Measurements from ENCODE around the gene STAT1. TPM values are rescaled to one million over a fixed set of nuclear protein-coding genes. Genes with fewer than 3 reads are reported as not detected.

The STAT1 gene
- total and polyA plus RNA-seq, 10 of the 15 experiments (the other 5 are each of a cell fraction or from before 2014, with no cell fraction given): 81.8 to 398 (median 307) TPM

DNA sequence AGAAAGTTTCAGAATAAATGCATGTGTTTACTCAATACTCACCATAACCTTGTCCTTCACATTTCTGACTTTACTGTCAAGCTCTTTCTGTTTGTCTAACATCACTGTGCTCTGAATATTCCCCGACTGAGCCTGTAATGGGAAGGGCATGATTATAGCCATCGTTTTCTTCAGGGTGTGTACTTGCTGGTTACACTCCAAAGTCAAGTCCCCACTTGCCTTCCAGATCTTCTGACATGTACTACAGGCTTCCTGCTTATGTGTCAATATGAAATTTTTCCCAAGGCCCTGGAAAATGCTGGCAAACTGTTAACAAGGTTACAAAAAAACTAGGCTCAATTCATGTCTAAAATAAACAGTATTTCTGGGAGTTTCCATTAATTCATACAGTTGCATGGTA is 12.9 kb downstream of the STAT1 start:
- TF ChIP-seq POLR2AphosphoS5 (IDR thresholded peaks at IDR 0.05; ENCODE audit: low read length) (peak; percentile 6; the same call in 1 of the 2 replicates), POLR2A (IDR thresholded peaks at IDR 0.05; ENCODE audit: low read depth, low read length) (peak; percentile 60; the same call in 1 of the 2 replicates), STAT1 (conservative IDR thresholded peaks at IDR 0.05) (no peak), CBFB (IDR thresholded peaks at IDR 0.05; ENCODE audit: low read depth) (no peak)
- TF ChIP-seq, protein P1, sequence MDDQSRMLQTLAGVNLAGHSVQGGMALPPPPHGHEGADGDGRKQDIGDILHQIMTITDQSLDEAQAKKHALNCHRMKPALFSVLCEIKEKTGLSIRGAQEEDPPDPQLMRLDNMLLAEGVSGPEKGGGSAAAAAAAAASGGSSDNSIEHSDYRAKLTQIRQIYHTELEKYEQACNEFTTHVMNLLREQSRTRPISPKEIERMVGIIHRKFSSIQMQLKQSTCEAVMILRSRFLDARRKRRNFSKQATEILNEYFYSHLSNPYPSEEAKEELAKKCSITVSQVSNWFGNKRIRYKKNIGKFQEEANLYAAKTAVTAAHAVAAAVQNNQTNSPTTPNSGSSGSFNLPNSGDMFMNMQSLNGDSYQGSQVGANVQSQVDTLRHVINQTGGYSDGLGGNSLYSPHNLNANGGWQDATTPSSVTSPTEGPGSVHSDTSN (IDR thresholded peaks at IDR 0.05; ENCODE audit: insufficient replicate concordance, low read depth, low read length): no peak
- TF ChIP-seq, protein P2, sequence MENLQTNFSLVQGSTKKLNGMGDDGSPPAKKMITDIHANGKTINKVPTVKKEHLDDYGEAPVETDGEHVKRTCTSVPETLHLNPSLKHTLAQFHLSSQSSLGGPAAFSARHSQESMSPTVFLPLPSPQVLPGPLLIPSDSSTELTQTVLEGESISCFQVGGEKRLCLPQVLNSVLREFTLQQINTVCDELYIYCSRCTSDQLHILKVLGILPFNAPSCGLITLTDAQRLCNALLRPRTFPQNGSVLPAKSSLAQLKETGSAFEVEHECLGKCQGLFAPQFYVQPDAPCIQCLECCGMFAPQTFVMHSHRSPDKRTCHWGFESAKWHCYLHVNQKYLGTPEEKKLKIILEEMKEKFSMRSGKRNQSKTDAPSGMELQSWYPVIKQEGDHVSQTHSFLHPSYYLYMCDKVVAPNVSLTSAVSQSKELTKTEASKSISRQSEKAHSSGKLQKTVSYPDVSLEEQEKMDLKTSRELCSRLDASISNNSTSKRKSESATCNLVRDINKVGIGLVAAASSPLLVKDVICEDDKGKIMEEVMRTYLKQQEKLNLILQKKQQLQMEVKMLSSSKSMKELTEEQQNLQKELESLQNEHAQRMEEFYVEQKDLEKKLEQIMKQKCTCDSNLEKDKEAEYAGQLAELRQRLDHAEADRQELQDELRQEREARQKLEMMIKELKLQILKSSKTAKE (IDR thresholded peaks at IDR 0.05; ENCODE audit: low read depth, poor library complexity, severe bottlenecking): no peak
- H3K4me2 ChIP-seq (ENCODE audit: control insufficient read depth, insufficient read depth): no peak overlapping the region
- 55% methylated on average over 2 of the region's 2 CpGs for WGBS (ENCODE audit: insufficient coverage, insufficient replicate concordance, low lambda C conversion rate, missing lambda C conversion rate)
- DNase-seq (ENCODE audit: low read depth, low spot score): no peak
- no peak overlapping the region for H3K27ac ChIP-seq (ENCODE audit: control insufficient read depth, insufficient read depth)
- FAIRE-seq: no peak
- ChIA-PET RAD21 (ENCODE audit: unreplicated experiment) (no interaction called here), SMC1A (ENCODE audit: uncharacterized antibody, unreplicated experiment) (interaction anchor here (0.9 to 2.0 kb wide), 3 partner anchors 26 to 38 kb away, joined by 3 to 5 read pairs (median 5); no protein-coding TSS in a partner anchor), POLR2A (interaction anchor here (0.6 to 1.1 kb wide), 4 partner anchors 11 to 147 kb away, joined by 3 to 10 read pairs (median 5); no protein-coding TSS in a partner anchor), CTCF (interaction anchor here (1.5 kb wide), 1 partner anchor 10 kb away, joined by 4 read pairs; no protein-coding TSS in a partner anchor)
- intact Hi-C loops (cut with micrococcal nuclease; ENCODE audit: unreplicated experiment): no loop called here
- in situ Hi-C loops (cut with MboI): no loop called here
- no TSS peak for BruUV-seq (replicated peaks)
- H3K79me2 ChIP-seq (ENCODE audit: control insufficient read depth, insufficient read depth, low read length): peaks cover 28% of the 10 kb centered on the region
- H4K20me1 ChIP-seq (ENCODE audit: control insufficient read depth, insufficient read depth): peaks cover 28% of the 10 kb centered on the region
- H3K9ac ChIP-seq (ENCODE audit: control insufficient read depth, insufficient read depth, low read length): no peak overlapping the region
- ATAC-seq: no peak
- no peak overlapping the region for H3K4me3 ChIP-seq
- H3K36me3 ChIP-seq (ENCODE audit: control insufficient read depth in 2 of 2, insufficient read depth in 2 of 2, low read length in 1 of 2): peaks cover 41 to 84% of the 10 kb centered on the region in 2 experiments
- no peaks in the 10 kb centered on the region for H3K27me3 ChIP-seq (replicated peaks in 1 of 2; ENCODE audit: control insufficient read depth in 2 of 2, insufficient read depth in 2 of 2, low read length in 1 of 2)
- no peak overlapping the region for H2AFZ ChIP-seq (ENCODE audit: control insufficient read depth, low read depth, low read length)
- peaks cover 2% of the 10 kb centered on the region; the same call in 1 of the 2 replicates for H3K4me1 ChIP-seq (ENCODE audit: control insufficient read depth, insufficient read depth, low read length)
- H3K9me3 ChIP-seq (replicated peaks; ENCODE audit: control insufficient read depth, insufficient read depth, low read length): peaks cover 24% of the 10 kb centered on the region

Data from GM12878 (cell line).